Neural progenitor cell (in vitro differentiated cells): ENCODE measurements around the gene FAM193B. TPM values are rescaled to one million over a fixed set of nuclear protein-coding genes. Genes with fewer than 3 reads are reported as not detected.

Experiments
- DNase-seq: peaks from one replicate; pipeline ENCODE4 v3.0.0-alpha.2; 2016; ENCODE audit warnings: low spot score
- H2AFZ ChIP-seq: fragments of 200-600 bp; sonication (generic); replicated peaks from 2 replicates; pipeline ENCODE4 v1.6.1; 2016; ENCODE audit warnings: antibody characterized with exemption
- H3F3A ChIP-seq: fragments of 200-600 bp; sonication (generic); 2 replicates; pipeline ENCODE4 v1.6.1; 2016; ENCODE audit warnings: antibody characterized with exemption, low read depth
- H3K27ac ChIP-seq: fragments of 200-600 bp; sonication (generic); 2 replicates; pipeline ENCODE4 v1.5.1; 2016; ENCODE audit warnings: mild to moderate bottlenecking
- H3K27me3 ChIP-seq: fragments of 200-600 bp; sonication (generic); 2 replicates; pipeline ENCODE4 v1.6.1; 2016; ENCODE audit warnings: mild to moderate bottlenecking, moderate library complexity
- H3K36me3 ChIP-seq: fragments of 200-600 bp; sonication (generic); 2 replicates; pipeline ENCODE4 v1.5.1; 2016
- H3K4me1 ChIP-seq: fragments of 200-600 bp; sonication (generic); 2 replicates; pipeline ENCODE4 v1.6.1; 2016; ENCODE audit warnings: mixed run types
- H3K4me2 ChIP-seq: fragments of 200-600 bp; sonication (generic); 2 replicates; pipeline ENCODE4 v1.6.1; 2016
- H3K4me3 ChIP-seq: fragments of 200-600 bp; sonication (generic); 2 replicates; pipeline ENCODE4 v1.5.1; 2016
- H3K79me2 ChIP-seq: fragments of 200-600 bp; sonication (generic); 2 replicates; pipeline ENCODE4 v1.6.1; 2016; ENCODE audit warnings: low read depth
- H3K9ac ChIP-seq: fragments of 200-600 bp; sonication (generic); 2 replicates; pipeline ENCODE4 v1.6.1; 2016
- H3K9me3 ChIP-seq: fragments of 200-600 bp; sonication (generic); 2 replicates; pipeline ENCODE4 v1.5.1; 2016; ENCODE audit warnings: low read depth
- H4K20me1 ChIP-seq: fragments of 200-600 bp; sonication (generic); 2 replicates; pipeline ENCODE4 v1.6.1; 2016; ENCODE audit warnings: low read depth
- H3K27ac Mint-ChIP-seq: 3 replicates; pipeline ENCODE4 v1.8.0; 2021; ENCODE audit warnings: mixed read lengths
- H3K27me3 Mint-ChIP-seq: 2 replicates; pipeline ENCODE4 v1.8.0; 2022; ENCODE audit warnings: low read depth, mild to moderate bottlenecking, inconsistent platforms, moderate library complexity, mixed read lengths; ENCODE audit not compliant: insufficient read depth
- H3K36me3 Mint-ChIP-seq: 3 replicates; pipeline ENCODE4 v1.8.0; 2021; ENCODE audit warnings: mixed read lengths
- H3K4me1 Mint-ChIP-seq: 3 replicates; pipeline ENCODE4 v1.8.0; 2021; ENCODE audit warnings: mixed read lengths
- H3K4me3 Mint-ChIP-seq: 3 replicates; pipeline ENCODE4 v1.8.0; 2021; ENCODE audit warnings: mild to moderate bottlenecking, moderate library complexity, mixed read lengths
- H3K9me3 Mint-ChIP-seq: 3 replicates; pipeline ENCODE4 v1.8.0; 2020; ENCODE audit warnings: mixed read lengths
- CTCF ChIP-seq: fragments of 200-600 bp; sonication (generic); IDR thresholded peaks from 2 replicates; pipeline ENCODE4 v1.5.1; 2017; ENCODE audit warnings: antibody characterized with exemption, mild to moderate bottlenecking
- EZH2 ChIP-seq: fragments of 200-600 bp; sonication (generic); IDR thresholded peaks from 2 replicates; pipeline ENCODE4 v1.6.1; 2017; ENCODE audit warnings: antibody characterized with exemption, mild to moderate bottlenecking, moderate library complexity
- EZH2phosphoT487 ChIP-seq: fragments of 200-600 bp; sonication (generic); IDR thresholded peaks from 2 replicates; pipeline ENCODE4 v1.6.1; 2017; ENCODE audit warnings: antibody characterized with exemption
- total RNA-seq: library from RNA; depleted of rRNA; stranded (reverse); fragments of >200 nt; gene quantifications from 2 replicates; pipeline ENCODE4 v1.2.3, GENCODE V29; 2015; ENCODE audit warnings: low replicate concordance

The FAM193B gene
- total RNA-seq, 1 donor from 2014 or later: 42.5 TPM

- peaks cover 15% of the 10 kb centered on the region for H3K27me3 Mint-ChIP-seq
- no peaks in the 10 kb centered on the region for H3K9me3 Mint-ChIP-seq
- no peak for TF ChIP-seq EZH2phosphoT487
- no peak for TF ChIP-seq EZH2
- no peak for TF ChIP-seq CTCF
- no peak overlapping the region for H3K9ac ChIP-seq
- peaks cover 35% of the 10 kb centered on the region for H3F3A ChIP-seq
- no peak for DNase-seq
- peaks cover 20% of the 10 kb centered on the region for H4K20me1 ChIP-seq
- H3K4me1 ChIP-seq: peaks cover 12% of the 10 kb centered on the region
- peaks cover 5% of the 10 kb centered on the region for H3K36me3 Mint-ChIP-seq
- H3K4me3 Mint-ChIP-seq: peak overlapping the region; percentile 57
- no peaks in the 10 kb centered on the region for H3K27me3 ChIP-seq
- no peaks in the 10 kb centered on the region for H3K36me3 ChIP-seq
- H3K4me2 ChIP-seq: no peak overlapping the region
- H3K27ac Mint-ChIP-seq: peak overlapping the region; percentile 22
- no peak overlapping the region for H3K27ac ChIP-seq
- peaks cover 46% of the 10 kb centered on the region for H3K4me1 Mint-ChIP-seq
- H3K79me2 ChIP-seq: peaks cover 13% of the 10 kb centered on the region
- no peak overlapping the region for H3K4me3 ChIP-seq
- H3K9me3 ChIP-seq: no peaks in the 10 kb centered on the region
- H2AFZ ChIP-seq: no peak overlapping the region
Measured at GRCh38 chr5:177476531-177477233, 77.7 kb downstream of the FAM193B start.

DNA sequence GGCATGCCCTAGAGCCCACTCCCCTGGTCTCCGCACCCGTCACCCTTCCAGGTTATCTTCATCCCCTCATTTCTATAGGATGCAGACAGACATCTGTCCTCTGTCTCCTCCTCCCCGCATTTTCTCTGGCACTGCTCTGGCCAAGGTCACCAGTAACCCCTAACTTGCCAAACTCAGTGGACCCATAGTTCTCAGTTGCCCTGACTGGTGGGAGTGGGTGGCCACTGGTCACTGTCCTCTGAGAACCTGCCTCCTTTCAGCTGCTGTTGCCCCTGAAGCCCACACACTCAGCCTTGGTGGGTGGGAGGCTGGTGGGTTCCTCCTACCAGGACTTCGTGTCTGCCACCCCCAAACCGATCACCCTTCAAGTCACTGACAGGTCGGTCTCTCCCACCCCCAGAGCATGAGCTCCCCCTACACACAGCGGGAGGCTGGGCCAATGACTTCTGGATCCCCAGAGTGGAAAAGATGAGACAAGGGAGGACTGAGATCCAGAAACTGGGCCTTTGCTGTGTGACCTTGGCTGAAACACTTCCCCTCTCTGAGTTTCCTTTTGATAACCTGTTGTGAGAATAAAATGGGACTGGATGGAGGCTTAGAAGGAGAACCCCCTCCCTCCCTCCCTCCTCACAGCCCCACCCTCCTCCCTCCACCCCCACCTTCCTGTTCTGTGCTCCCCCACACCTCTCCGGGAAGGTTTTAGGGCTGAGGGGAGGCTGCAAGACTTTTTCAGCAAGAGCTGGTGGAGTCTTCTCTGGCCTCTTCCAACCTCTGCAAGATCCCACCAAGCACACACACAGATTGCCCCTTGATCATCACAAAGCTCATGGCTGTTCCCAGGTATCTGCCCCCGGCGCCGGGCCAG lies 78.6 kb downstream of the FAM193B start:
- Histone ChIP-seq H3K27ac (no peak overlapping the region), H3F3A (peaks cover 39% of the 10 kb centered on the region), H3K9ac (no peak overlapping the region), H3K4me3 (no peak overlapping the region), H3K36me3 (no peaks in the 10 kb centered on the region), H3K79me2 (peaks cover 22% of the 10 kb centered on the region), H3K4me1 (peaks cover 21% of the 10 kb centered on the region), H2AFZ (no peak overlapping the region), H3K9me3 (no peaks in the 10 kb centered on the region), H3K27me3 (no peaks in the 10 kb centered on the region), H3K4me2 (no peak overlapping the region), H4K20me1 (peaks cover 29% of the 10 kb centered on the region)
- Mint-ChIP-seq H3K27me3 (peaks cover 16% of the 10 kb centered on the region), H3K9me3 (no peaks in the 10 kb centered on the region), H3K4me1 (peaks cover 54% of the 10 kb centered on the region), H3K4me3 (peak overlapping the region; percentile 66), H3K36me3 (peaks cover 9% of the 10 kb centered on the region), H3K27ac (peak overlapping the region; percentile 55)
- TF ChIP-seq EZH2phosphoT487: no peak
- no peak for TF ChIP-seq CTCF
- TF ChIP-seq EZH2: no peak
- no peak for DNase-seq

DNA sequence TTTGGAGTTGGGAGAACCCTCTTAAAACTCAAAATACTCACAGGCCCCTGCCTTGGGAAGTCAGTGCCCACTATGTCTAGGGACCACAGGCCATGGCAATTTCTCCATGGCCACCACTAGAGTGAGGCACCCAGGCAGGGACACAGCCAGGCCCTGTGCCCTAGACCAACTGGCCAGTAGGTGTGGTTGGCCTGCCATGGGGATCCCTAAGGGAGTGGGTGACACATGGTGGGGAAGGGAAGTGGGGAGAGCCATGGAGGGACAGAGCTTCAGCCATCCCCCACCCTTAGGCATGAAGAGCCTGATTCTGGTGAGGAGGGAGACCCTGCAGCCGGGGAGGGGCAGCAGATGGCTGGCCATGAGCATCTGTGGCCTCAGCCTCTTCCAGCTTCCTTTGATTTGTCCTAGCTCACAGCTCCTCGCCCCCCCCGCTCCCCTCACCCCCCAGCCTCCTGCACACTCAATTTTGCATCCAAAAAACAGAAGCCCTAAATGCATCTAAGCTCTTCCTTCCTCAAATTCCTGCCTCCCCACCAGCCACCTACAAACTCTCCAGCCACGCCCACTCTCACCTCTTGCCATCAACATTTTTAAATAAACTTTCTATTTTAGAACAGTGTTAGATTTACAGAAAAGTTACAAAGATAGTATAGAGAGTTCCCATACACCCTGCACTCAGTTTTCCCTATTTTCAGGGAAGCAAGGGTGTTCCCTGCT lies 79.4 kb downstream of the FAM193B start:
- Histone ChIP-seq H3K79me2 (peaks cover 30% of the 10 kb centered on the region), H3K36me3 (no peaks in the 10 kb centered on the region), H2AFZ (no peak overlapping the region), H3K27ac (no peak overlapping the region), H3K4me1 (peaks cover 29% of the 10 kb centered on the region), H3K4me2 (no peak overlapping the region), H3K4me3 (no peak overlapping the region), H3K27me3 (no peaks in the 10 kb centered on the region), H4K20me1 (peaks cover 31% of the 10 kb centered on the region), H3K9me3 (no peaks in the 10 kb centered on the region), H3K9ac (no peak overlapping the region), H3F3A (peaks cover 36% of the 10 kb centered on the region)
- Mint-ChIP-seq H3K9me3 (no peaks in the 10 kb centered on the region), H3K4me3 (peak overlapping the region; percentile 83), H3K36me3 (peaks cover 13% of the 10 kb centered on the region), H3K27me3 (peaks cover 23% of the 10 kb centered on the region), H3K4me1 (peaks cover 61% of the 10 kb centered on the region), H3K27ac (peak overlapping the region; percentile 55)
- DNase-seq: no peak
- no peak for TF ChIP-seq CTCF
- TF ChIP-seq EZH2: no peak
- no peak for TF ChIP-seq EZH2phosphoT487
